GM12878 (cell line): Measurements from ENCODE around the gene TOR1A. TPM values are rescaled to one million over a fixed set of nuclear protein-coding genes. Genes with fewer than 3 reads are reported as not detected.
A peak's percentile ranks its signal among the peaks of the same experiment; 100 is the strongest.

Experiments
- ATAC-seq: fragments of 200-7000 bp; cut with Tn5 transposase; 3 replicates; pipeline ENCODE4 v1.9.1; 2020; ENCODE audit warnings: mild to moderate bottlenecking, moderate library complexity
- BruUV-seq: library from RNA; stranded (reverse); fragments of 400-500 nt; replicated peaks from 2 replicates; lab custom pipeline; 2021; lab: Mats Ljungman, UMichigan
- CTCF ChIA-PET: fragments of 300-600 bp; sonication (Branson Sonifier 250); formaldehyde crosslinking; extraction: SDS; loops from one replicate; lab custom pipeline; 2021; ENCODE audit warnings: inconsistent platforms; lab: Yijun Ruan, JAX
- POLR2A ChIA-PET: fragments of 350-600 bp; formaldehyde crosslinking; extraction: SDS; loops from one replicate; lab custom pipeline; 2021; ENCODE audit warnings: inconsistent platforms; lab: Charles Lee
- RAD21 ChIA-PET: fragments of 300-600 bp; sonication (Branson Sonifier 250); formaldehyde crosslinking; loops from one replicate; lab custom pipeline; 2023; ENCODE audit warnings: antibody characterized with exemption; ENCODE audit not compliant: unreplicated experiment; lab: Charles Lee
- SMC1A ChIA-PET: fragments of 300-600 bp; sonication (Branson Sonifier 250); formaldehyde crosslinking; loops from one replicate; lab custom pipeline; 2023; ENCODE audit not compliant: unreplicated experiment, uncharacterized antibody; lab: Charles Lee
- DNase-seq: peaks from one replicate; pipeline ENCODE4 v3.0.0-alpha.2; 2011; ENCODE audit warnings: low read depth, low spot score
- FAIRE-seq: peaks from 3 replicates; lab custom pipeline; 2011; peaks lifted over from hg19 to GRCh38; lab: Jason Lieb, UNC
- H2AFZ ChIP-seq: 2 replicates; pipeline ENCODE4 v1.6.0; 2011; ENCODE audit warnings: low read depth, low read length, control low read depth; ENCODE audit not compliant: control insufficient read depth
- H3K27ac ChIP-seq: 2 replicates; pipeline ENCODE4 v1.5.1; 2011; ENCODE audit warnings: control low read depth; ENCODE audit not compliant: control insufficient read depth, insufficient read depth
- H3K27me3 ChIP-seq, 2 experiments: replicated peaks in 1 of 2; 2 replicates each; pipeline versions ENCODE4 v1.6.0 to v1.6.1; 2011; ENCODE audit warnings: low read length in 1 of 2; ENCODE audit not compliant: control insufficient read depth in 2 of 2, insufficient read depth in 2 of 2
- H3K36me3 ChIP-seq, 2 experiments: 2 replicates each; pipeline ENCODE4 v1.5.1; 2011; ENCODE audit warnings: low read length in 1 of 2; ENCODE audit not compliant: control insufficient read depth in 2 of 2, insufficient read depth in 2 of 2
- H3K4me1 ChIP-seq: 2 replicates; pipeline ENCODE4 v1.6.1; 2011; ENCODE audit warnings: mild to moderate bottlenecking, low read length, moderate library complexity, mixed read lengths; ENCODE audit not compliant: control insufficient read depth, insufficient read depth
- H3K4me2 ChIP-seq: 2 replicates; pipeline ENCODE4 v1.6.0; 2011; ENCODE audit warnings: control low read depth; ENCODE audit not compliant: control insufficient read depth, insufficient read depth
- H3K4me3 ChIP-seq: fragments of 200-600 bp; sonication (generic); 2 replicates; pipeline ENCODE4 v1.5.1; 2016
- H3K79me2 ChIP-seq: 2 replicates; pipeline ENCODE4 v1.6.0; 2011; ENCODE audit warnings: low read length; ENCODE audit not compliant: control insufficient read depth, insufficient read depth
- H3K9ac ChIP-seq: 2 replicates; pipeline ENCODE4 v1.8.0; 2011; ENCODE audit warnings: low read length, control low read depth, mixed read lengths; ENCODE audit not compliant: control insufficient read depth, insufficient read depth
- H3K9me3 ChIP-seq: replicated peaks from 3 replicates; pipeline ENCODE4 v1.5.1; 2011; ENCODE audit warnings: mild to moderate bottlenecking, low read length; ENCODE audit not compliant: control insufficient read depth, insufficient read depth
- H4K20me1 ChIP-seq: 2 replicates; pipeline ENCODE4 v1.6.0; 2011; ENCODE audit not compliant: control insufficient read depth, insufficient read depth
- E4F1 ChIP-seq: fragments of 450-650 bp; IDR thresholded peaks from 2 replicates; pipeline ENCODE4 v1.6.1; 2018; ENCODE audit warnings: borderline replicate concordance, mild to moderate bottlenecking; ENCODE audit not compliant: partially characterized antibody
- EP300 ChIP-seq, 2 experiments: fragments of 150-350 bp in 1 of 2; IDR thresholded peaks; 2 replicates each; pipeline ENCODE4 v1.6.1; 2011 to 2012; ENCODE audit warnings: low read depth in 2 of 2, low read length in 2 of 2, borderline replicate concordance in 1 of 2, improper control_type of control experiment in 1 of 2, inconsistent platforms in 1 of 2; ENCODE audit not compliant: control insufficient read depth in 1 of 2
- HDAC6 ChIP-seq: fragments of 200-600 bp; sonication (generic); IDR thresholded peaks from one replicate; pipeline ENCODE4 v1.8.0; 2017; ENCODE audit warnings: antibody characterized with exemption; ENCODE audit not compliant: unreplicated experiment
- IKZF1 ChIP-seq: fragments of 450-650 bp; conservative IDR thresholded peaks from 2 replicates; pipeline ENCODE4 v1.6.1; 2017; ENCODE audit warnings: antibody characterized with exemption, mild to moderate bottlenecking
- IRF4 ChIP-seq: IDR thresholded peaks from 2 replicates; pipeline ENCODE4 v1.6.1; 2011; ENCODE audit warnings: low read depth, low read length
- NR2C2 ChIP-seq: IDR thresholded peaks from 2 replicates; pipeline ENCODE4 v1.6.1; 2011; ENCODE audit warnings: borderline replicate concordance, low read depth; ENCODE audit not compliant: control insufficient read depth, insufficient read length
- PAX5 ChIP-seq: IDR thresholded peaks from 2 replicates; pipeline ENCODE4 v1.6.1; 2011; ENCODE audit warnings: low read depth, low read length, borderline replicate concordance
- RAD21 ChIP-seq: IDR thresholded peaks from 2 replicates; pipeline ENCODE4 v1.6.1; 2011; ENCODE audit warnings: mild to moderate bottlenecking, low read depth, low read length, moderate library complexity; ENCODE audit not compliant: insufficient read depth
- RUNX3 ChIP-seq: IDR thresholded peaks from 2 replicates; pipeline ENCODE4 v1.6.1; 2012; ENCODE audit warnings: low read length, inconsistent platforms
- TBL1XR1 ChIP-seq: IDR thresholded peaks from 2 replicates; pipeline ENCODE4 v1.6.1; 2012; ENCODE audit warnings: low read depth, low read length, improper control_type of control experiment
- ZNF217 ChIP-seq: fragments of 450-650 bp; IDR thresholded peaks from 2 replicates; pipeline ENCODE4 v1.6.1; 2017; ENCODE audit warnings: antibody characterized with exemption, mild to moderate bottlenecking
- WGBS: methylation state at CpG from one replicate; pipeline ENCODE4 v1.1.6; 2016; ENCODE audit warnings: low lambda C conversion rate; ENCODE audit not compliant: insufficient replicate concordance, insufficient coverage; ENCODE audit errors: missing lambda C conversion rate; 5-methylcytosine and 5-hydroxymethylcytosine counted together
- in situ Hi-C: fragments of 300-500 bp; cut with MboI; formaldehyde crosslinking; loops from 9 replicates; pipeline ENCODE4 v1.14.3; 2018; ENCODE audit warnings: mixed read lengths
- intact Hi-C: fragments of 100-400 bp; cut with micrococcal nuclease; formaldehyde crosslinking; loops from one replicate; pipeline ENCODE4 v1.14.2; 2022; ENCODE audit not compliant: unreplicated experiment
- polyA plus RNA-seq, 11 experiments: library from polyadenylated mRNA; depleted of rRNA in 4 of 11; unstranded in 6 of 11; stranded (reverse) in 5 of 11; fragments of >200 nt; fragmentation: Nextera tagmentation in 4 of 11; fragmentation: Illumina TruSeq in 1 of 11; extraction: Ambion mirVana in 4 of 11; extraction: Trizol in 1 of 11; gene quantifications; 1 replicate in 1 of 11; 2 replicates in 10 of 11; pipeline versions ENCODE4 v1.2.1 to v1.2.3, GENCODE V29; 2011 to 2016; ENCODE audit warnings: inconsistent platforms in 2 of 11, missing spikeins in 2 of 11, low read depth in 1 of 11
- total RNA-seq, 4 experiments: library from RNA; depleted of rRNA in 3 of 4; stranded (reverse); fragments of >200 nt in 3 of 4; fragmentation: Illumina TruSeq in 1 of 4; extraction: Trizol in 1 of 4; gene quantifications; 2 replicates each; pipeline versions ENCODE4 v1.2.1 to v1.2.3, GENCODE V29; 2013 to 2021
- TF ChIP-seq, protein P1 (sequence below): IDR thresholded peaks from 2 replicates; pipeline ENCODE4 v1.6.1; 2012; ENCODE audit warnings: mild to moderate bottlenecking, low read depth, low read length
- TF ChIP-seq, protein P2 (sequence below): fragments of 450-650 bp; formaldehyde crosslinking; IDR thresholded peaks from 2 replicates; pipeline ENCODE4 v1.5.0; 2022; ENCODE audit warnings: mild to moderate bottlenecking, missing genetic modification characterization

Gene TOR1A
- total and polyA plus RNA-seq, 10 of the 15 experiments (the other 5 are each of a cell fraction or from before 2014, with no cell fraction given), result 3.2 to 60.8 (median 38.6) TPM

GRCh38 chr9:129863059-129863690 is 39.2 kb upstream of the TOR1A start (continued):
- TF ChIP-seq, protein P1, sequence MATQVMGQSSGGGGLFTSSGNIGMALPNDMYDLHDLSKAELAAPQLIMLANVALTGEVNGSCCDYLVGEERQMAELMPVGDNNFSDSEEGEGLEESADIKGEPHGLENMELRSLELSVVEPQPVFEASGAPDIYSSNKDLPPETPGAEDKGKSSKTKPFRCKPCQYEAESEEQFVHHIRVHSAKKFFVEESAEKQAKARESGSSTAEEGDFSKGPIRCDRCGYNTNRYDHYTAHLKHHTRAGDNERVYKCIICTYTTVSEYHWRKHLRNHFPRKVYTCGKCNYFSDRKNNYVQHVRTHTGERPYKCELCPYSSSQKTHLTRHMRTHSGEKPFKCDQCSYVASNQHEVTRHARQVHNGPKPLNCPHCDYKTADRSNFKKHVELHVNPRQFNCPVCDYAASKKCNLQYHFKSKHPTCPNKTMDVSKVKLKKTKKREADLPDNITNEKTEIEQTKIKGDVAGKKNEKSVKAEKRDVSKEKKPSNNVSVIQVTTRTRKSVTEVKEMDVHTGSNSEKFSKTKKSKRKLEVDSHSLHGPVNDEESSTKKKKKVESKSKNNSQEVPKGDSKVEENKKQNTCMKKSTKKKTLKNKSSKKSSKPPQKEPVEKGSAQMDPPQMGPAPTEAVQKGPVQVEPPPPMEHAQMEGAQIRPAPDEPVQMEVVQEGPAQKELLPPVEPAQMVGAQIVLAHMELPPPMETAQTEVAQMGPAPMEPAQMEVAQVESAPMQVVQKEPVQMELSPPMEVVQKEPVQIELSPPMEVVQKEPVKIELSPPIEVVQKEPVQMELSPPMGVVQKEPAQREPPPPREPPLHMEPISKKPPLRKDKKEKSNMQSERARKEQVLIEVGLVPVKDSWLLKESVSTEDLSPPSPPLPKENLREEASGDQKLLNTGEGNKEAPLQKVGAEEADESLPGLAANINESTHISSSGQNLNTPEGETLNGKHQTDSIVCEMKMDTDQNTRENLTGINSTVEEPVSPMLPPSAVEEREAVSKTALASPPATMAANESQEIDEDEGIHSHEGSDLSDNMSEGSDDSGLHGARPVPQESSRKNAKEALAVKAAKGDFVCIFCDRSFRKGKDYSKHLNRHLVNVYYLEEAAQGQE, result no peak
- TF ChIP-seq RUNX3, result peak; percentile 34; the same call in 1 of the 2 replicates

GRCh38 chr9:129861447-129861827 is 37.5 kb upstream of the TOR1A start:
- ChIA-PET CTCF (no interaction called here), POLR2A (no interaction called here), RAD21 (no interaction called here), SMC1A (no interaction called here)
- intact Hi-C loops (no loop called here), in situ Hi-C loops (no loop called here)
- Histone ChIP-seq H3K79me2 (no peaks in the 10 kb centered on the region), H3K27me3 (no peaks in the 10 kb centered on the region), H3K4me1 (peaks cover 5% of the 10 kb centered on the region), H3K9me3 (no peaks in the 10 kb centered on the region), H2AFZ (no peak overlapping the region), H3K27ac (no peak overlapping the region), H3K4me3 (no peak overlapping the region), H3K4me2 (no peak overlapping the region), H3K9ac (no peak overlapping the region), H4K20me1 (no peaks in the 10 kb centered on the region), H3K36me3 (peaks cover 2 to 8% of the 10 kb centered on the region in 2 experiments; a peak in 3 of 4 replicates)
- FAIRE-seq (no peak), ATAC-seq (no peak), DNase-seq (no peak)
- BruUV-seq, result no TSS peak
- TF ChIP-seq E4F1 (no peak), RAD21 (no peak), IRF4 (no peak), IKZF1 (no peak), HDAC6 (no peak), NR2C2 (no peak), ZNF217 (no peak), TBL1XR1 (no peak), PAX5 (no peak), EP300 (IDR thresholded peaks at IDR 0.05; ENCODE audit: borderline replicate concordance in 1 of 2, control insufficient read depth in 1 of 2, low read depth in 2 of 2, low read length in 2 of 2) (no peak)
- TF ChIP-seq, protein P2, sequence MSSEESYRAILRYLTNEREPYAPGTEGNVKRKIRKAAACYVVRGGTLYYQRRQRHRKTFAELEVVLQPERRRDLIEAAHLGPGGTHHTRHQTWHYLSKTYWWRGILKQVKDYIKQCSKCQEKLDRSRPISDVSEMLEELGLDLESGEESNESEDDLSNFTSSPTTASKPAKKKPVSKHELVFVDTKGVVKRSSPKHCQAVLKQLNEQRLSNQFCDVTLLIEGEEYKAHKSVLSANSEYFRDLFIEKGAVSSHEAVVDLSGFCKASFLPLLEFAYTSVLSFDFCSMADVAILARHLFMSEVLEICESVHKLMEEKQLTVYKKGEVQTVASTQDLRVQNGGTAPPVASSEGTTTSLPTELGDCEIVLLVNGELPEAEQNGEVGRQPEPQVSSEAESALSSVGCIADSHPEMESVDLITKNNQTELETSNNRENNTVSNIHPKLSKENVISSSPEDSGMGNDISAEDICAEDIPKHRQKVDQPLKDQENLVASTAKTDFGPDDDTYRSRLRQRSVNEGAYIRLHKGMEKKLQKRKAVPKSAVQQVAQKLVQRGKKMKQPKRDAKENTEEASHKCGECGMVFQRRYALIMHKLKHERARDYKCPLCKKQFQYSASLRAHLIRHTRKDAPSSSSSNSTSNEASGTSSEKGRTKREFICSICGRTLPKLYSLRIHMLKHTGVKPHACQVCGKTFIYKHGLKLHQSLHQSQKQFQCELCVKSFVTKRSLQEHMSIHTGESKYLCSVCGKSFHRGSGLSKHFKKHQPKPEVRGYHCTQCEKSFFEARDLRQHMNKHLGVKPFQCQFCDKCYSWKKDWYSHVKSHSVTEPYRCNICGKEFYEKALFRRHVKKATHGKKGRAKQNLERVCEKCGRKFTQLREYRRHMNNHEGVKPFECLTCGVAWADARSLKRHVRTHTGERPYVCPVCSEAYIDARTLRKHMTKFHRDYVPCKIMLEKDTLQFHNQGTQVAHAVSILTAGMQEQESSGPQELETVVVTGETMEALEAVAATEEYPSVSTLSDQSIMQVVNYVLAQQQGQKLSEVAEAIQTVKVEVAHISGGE, result no peak
- 90% methylated on average over 12 of the region's 12 CpGs for WGBS
